ENCODE measurements around the gene NMRK2.
"Not testable (repeated sequence)": the region's sequence is repeated elsewhere in the genome, so short reads cannot be mapped to it uniquely, and the experiment has no call there.

The NMRK2 gene

GRCh38 chr19:3936506-3937442 lies 3.9 kb downstream of the NMRK2 start:
- H3K4me3 ChIP-seq (replicated peaks; ENCODE audit: low read depth, low read length), result no peak overlapping the region
- TF ChIP-seq CTCF (IDR thresholded peaks at IDR 0.05; ENCODE audit: low read depth, low read length, missing control alignments), result no peak
- no peak for DNase-seq (ENCODE audit: extremely low read depth, low read depth)

GRCh38 chr19:3938300-3938950 lies 5.6 kb downstream of the NMRK2 start:
- H3K4me3 ChIP-seq (replicated peaks; ENCODE audit: low read depth, low read length), result not testable (repeated sequence)

GRCh38 chr19:3942790-3943409 lies 10.0 kb downstream of the NMRK2 start:
- no peak for TF ChIP-seq CTCF (IDR thresholded peaks at IDR 0.05; ENCODE audit: low read depth, low read length, missing control alignments)
- no peak for DNase-seq (ENCODE audit: extremely low read depth, low read depth)
- no peak overlapping the region for H3K4me3 ChIP-seq (replicated peaks; ENCODE audit: low read depth, low read length)

More at GRCh38 chr19:3938300-3938950, 5.6 kb downstream of the NMRK2 start:
- not testable (repeated sequence) for DNase-seq (ENCODE audit: extremely low read depth, low read depth)

- DNase-seq (ENCODE audit: extremely low read depth, low read depth), result no peak
- no peak overlapping the region for H3K4me3 ChIP-seq (replicated peaks; ENCODE audit: low read depth, low read length)
- TF ChIP-seq CTCF (IDR thresholded peaks at IDR 0.05; ENCODE audit: low read depth, low read length, missing control alignments), result no peak
These were observed 11.3 kb downstream of the NMRK2 start for GRCh38 chr19:3944018-3944721.

GRCh38 chr19:3945838-3946237 lies 13.0 kb downstream of the NMRK2 start:
- no peak for DNase-seq (ENCODE audit: extremely low read depth, low read depth)
- TF ChIP-seq CTCF (IDR thresholded peaks at IDR 0.05; ENCODE audit: low read depth, low read length, missing control alignments), result no peak
- H3K4me3 ChIP-seq (replicated peaks; ENCODE audit: low read depth, low read length), result no peak overlapping the region

- H3K4me3 ChIP-seq (replicated peaks; ENCODE audit: low read depth, low read length); DNase-seq (ENCODE audit: extremely low read depth, low read depth): not testable (repeated sequence)
These were observed 14.6 kb downstream of the NMRK2 start for GRCh38 chr19:3947316-3947933.

- no peak for DNase-seq (ENCODE audit: extremely low read depth, low read depth)
- TF ChIP-seq CTCF (IDR thresholded peaks at IDR 0.05; ENCODE audit: low read depth, low read length, missing control alignments), result no peak
- H3K4me3 ChIP-seq (replicated peaks; ENCODE audit: low read depth, low read length), result no peak overlapping the region
These were observed 16.4 kb downstream of the NMRK2 start for GRCh38 chr19:3949294-3949693.

Measured in HFF-Myc (cell line).